PFSK-1 (cell line): Measurements from ENCODE around the gene PCARE.

Experiments used
- SIN3A ChIP-seq: IDR thresholded peaks from 2 replicates; pipeline ENCODE4 v1.6.1; 2012; ENCODE audit warnings: mild to moderate bottlenecking, low read length, moderate library complexity, borderline replicate concordance; ENCODE audit not compliant: insufficient read depth
- TAF1 ChIP-seq: IDR thresholded peaks from 2 replicates; pipeline ENCODE4 v1.6.1; 2012; ENCODE audit warnings: low read length, control low read depth, borderline replicate concordance; ENCODE audit not compliant: insufficient read depth

GRCh38 chr2:29063646-29064345 lies 10.5 kb downstream of the PCARE start:
- TF ChIP-seq SIN3A (no peak), TAF1 (no peak)
